ENCODE measurements around the gene SCP2D1.

DNA sequence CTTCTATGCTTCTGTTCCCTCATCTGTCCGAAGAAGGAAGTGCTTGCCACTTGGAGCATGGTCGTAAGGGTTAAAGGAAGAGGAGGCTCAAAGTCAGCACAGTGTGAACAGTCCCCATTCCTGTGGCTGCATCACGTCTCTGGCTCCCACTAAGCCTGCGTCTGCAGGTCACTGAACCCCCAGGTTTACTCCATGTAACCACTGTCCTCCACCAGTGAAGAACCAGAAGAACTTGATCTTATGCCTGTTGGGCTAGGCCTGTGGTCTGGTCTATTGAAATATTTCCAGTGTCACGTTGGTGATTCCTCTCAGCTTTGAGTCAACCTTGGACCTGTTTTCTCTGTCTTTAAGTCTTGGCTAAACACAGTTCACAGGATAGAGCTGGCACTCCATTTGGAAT lies 45.9 kb upstream of the SCP2D1 start:
- TF ChIP-seq, protein P1, sequence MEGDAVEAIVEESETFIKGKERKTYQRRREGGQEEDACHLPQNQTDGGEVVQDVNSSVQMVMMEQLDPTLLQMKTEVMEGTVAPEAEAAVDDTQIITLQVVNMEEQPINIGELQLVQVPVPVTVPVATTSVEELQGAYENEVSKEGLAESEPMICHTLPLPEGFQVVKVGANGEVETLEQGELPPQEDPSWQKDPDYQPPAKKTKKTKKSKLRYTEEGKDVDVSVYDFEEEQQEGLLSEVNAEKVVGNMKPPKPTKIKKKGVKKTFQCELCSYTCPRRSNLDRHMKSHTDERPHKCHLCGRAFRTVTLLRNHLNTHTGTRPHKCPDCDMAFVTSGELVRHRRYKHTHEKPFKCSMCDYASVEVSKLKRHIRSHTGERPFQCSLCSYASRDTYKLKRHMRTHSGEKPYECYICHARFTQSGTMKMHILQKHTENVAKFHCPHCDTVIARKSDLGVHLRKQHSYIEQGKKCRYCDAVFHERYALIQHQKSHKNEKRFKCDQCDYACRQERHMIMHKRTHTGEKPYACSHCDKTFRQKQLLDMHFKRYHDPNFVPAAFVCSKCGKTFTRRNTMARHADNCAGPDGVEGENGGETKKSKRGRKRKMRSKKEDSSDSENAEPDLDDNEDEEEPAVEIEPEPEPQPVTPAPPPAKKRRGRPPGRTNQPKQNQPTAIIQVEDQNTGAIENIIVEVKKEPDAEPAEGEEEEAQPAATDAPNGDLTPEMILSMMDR (conservative IDR thresholded peaks at IDR 0.05 in 1 of 2, IDR thresholded peaks at IDR 0.05 in 1 of 2; ENCODE audit: low read depth in 1 of 2, low read length in 2 of 2), result no peak
- TF ChIP-seq EZH2 (IDR thresholded peaks at IDR 0.05; ENCODE audit: low read length, missing control alignments), result no peak

All from fibroblast of lung (primary cell).